Neural cell (in vitro differentiated cells): ENCODE data around the gene NDUFA11. TPM values are rescaled to one million over a fixed set of nuclear protein-coding genes. Genes with fewer than 3 reads are reported as not detected.

Experiments
- H2AFZ ChIP-seq: fragments of 200-600, 300-800 bp; sonication (generic), shearing (Covaris generic); 2 replicates; pipeline ENCODE4 v1.6.0; 2014; ENCODE audit warnings: low read depth, mild to moderate bottlenecking, antibody characterized with exemption, low read length, moderate library complexity
- H3F3A ChIP-seq: fragments of 200-600 bp; shearing (Covaris generic); 2 replicates; pipeline ENCODE4 v1.6.1; 2016; ENCODE audit warnings: mild to moderate bottlenecking, moderate library complexity, mixed read lengths, antibody characterized with exemption, low read length; ENCODE audit not compliant: insufficient read depth, poor library complexity, severe bottlenecking
- H3K27ac ChIP-seq: fragments of 200-600, 300-800 bp; sonication (generic), shearing (Covaris generic); 2 replicates; pipeline ENCODE4 v1.5.1; 2014; ENCODE audit warnings: mild to moderate bottlenecking, low read length, moderate library complexity
- H3K27me3 ChIP-seq: fragments of 300-800, 200-600 bp; sonication (generic), shearing (Covaris generic); 2 replicates; pipeline ENCODE4 v1.6.0; 2014; ENCODE audit warnings: mild to moderate bottlenecking, low read depth, low read length, moderate library complexity; ENCODE audit not compliant: insufficient read depth
- H3K36me3 ChIP-seq: fragments of 300-800, 200-600 bp; sonication (generic), shearing (Covaris generic); 2 replicates; pipeline ENCODE4 v1.5.1; 2014; ENCODE audit warnings: mild to moderate bottlenecking, antibody characterized with exemption, low read length, moderate library complexity; ENCODE audit not compliant: insufficient read depth
- H3K4me2 ChIP-seq: fragments of 300-800, 200-600 bp; sonication (generic), shearing (Covaris generic); 2 replicates; pipeline ENCODE4 v1.6.0; 2014; ENCODE audit warnings: mild to moderate bottlenecking, low read length
- H3K4me3 ChIP-seq: fragments of 300-800, 200-600 bp; sonication (generic), shearing (Covaris generic); 2 replicates; pipeline ENCODE4 v1.5.1; 2014; ENCODE audit warnings: mild to moderate bottlenecking, low read length, moderate library complexity
- H3K79me2 ChIP-seq: fragments of 200-600 bp; shearing (Covaris generic); replicated peaks from 2 replicates; pipeline ENCODE4 v1.6.0; 2014; ENCODE audit warnings: mild to moderate bottlenecking, low read length, moderate library complexity; ENCODE audit not compliant: insufficient read depth
- H3K9ac ChIP-seq: fragments of 300-800, 200-600 bp; sonication (generic), shearing (Covaris generic); 2 replicates; pipeline ENCODE4 v1.6.1; 2016; ENCODE audit warnings: mild to moderate bottlenecking, low read length, mixed read lengths
- H3K9me2 ChIP-seq: fragments of 200-600 bp; shearing (Covaris generic); 2 replicates; pipeline ENCODE4 v1.6.1; 2016; ENCODE audit warnings: mild to moderate bottlenecking, low read length, mixed read lengths; ENCODE audit not compliant: insufficient read depth
- H3K9me3 ChIP-seq: fragments of 200-600, 300-800 bp; sonication (generic), shearing (Covaris generic); 2 replicates; pipeline ENCODE4 v1.6.1; 2016; ENCODE audit warnings: mild to moderate bottlenecking, mixed run types, low read length, moderate library complexity, mixed read lengths
- H4K20me1 ChIP-seq: fragments of 200-600 bp; shearing (Covaris generic); 2 replicates; pipeline ENCODE4 v1.6.1; 2016; ENCODE audit warnings: mild to moderate bottlenecking, mixed run types; ENCODE audit not compliant: insufficient read depth
- CTCF ChIP-seq: fragments of 450-650 bp; IDR thresholded peaks from 2 replicates; pipeline ENCODE4 v1.5.1; 2014; ENCODE audit warnings: antibody characterized with exemption, mild to moderate bottlenecking, moderate library complexity; ENCODE audit not compliant: poor library complexity, severe bottlenecking
- EP300 ChIP-seq: fragments of 450-650 bp; conservative IDR thresholded peaks from 2 replicates; pipeline ENCODE4 v1.6.1; 2014; ENCODE audit warnings: antibody characterized with exemption, mild to moderate bottlenecking, moderate library complexity; ENCODE audit not compliant: poor library complexity, severe bottlenecking
- EZH2 ChIP-seq: fragments of 200-600, 300-800 bp; shearing (Covaris generic), sonication (generic); IDR thresholded peaks from 2 replicates; pipeline ENCODE4 v1.6.1; 2014; ENCODE audit warnings: antibody characterized with exemption, low read length, borderline replicate concordance, mild to moderate bottlenecking; ENCODE audit not compliant: insufficient read depth, poor library complexity, severe bottlenecking
- MXI1 ChIP-seq: fragments of 450-650 bp; conservative IDR thresholded peaks from 2 replicates; pipeline ENCODE4 v1.6.1; 2014; ENCODE audit warnings: antibody characterized with exemption, mild to moderate bottlenecking; ENCODE audit not compliant: poor library complexity, severe bottlenecking
- POLR2AphosphoS5 ChIP-seq: IDR thresholded peaks from 2 replicates; pipeline ENCODE4 v1.6.1; 2012
- RAD21 ChIP-seq: fragments of 450-650 bp; conservative IDR thresholded peaks from 2 replicates; pipeline ENCODE4 v1.6.1; 2014; ENCODE audit warnings: antibody characterized with exemption, mild to moderate bottlenecking, moderate library complexity
- REST ChIP-seq: IDR thresholded peaks from 2 replicates; pipeline ENCODE4 v1.6.1; 2012; ENCODE audit warnings: borderline replicate concordance
- SMC3 ChIP-seq: fragments of 450-650 bp; conservative IDR thresholded peaks from 2 replicates; pipeline ENCODE4 v1.6.1; 2014; ENCODE audit warnings: antibody characterized with exemption, mild to moderate bottlenecking, moderate library complexity; ENCODE audit not compliant: poor library complexity
- TAF1 ChIP-seq: IDR thresholded peaks from 2 replicates; pipeline ENCODE4 v1.6.1; 2012; ENCODE audit warnings: low read depth
- polyA plus RNA-seq: library from polyadenylated mRNA; depleted of rRNA; stranded (reverse); fragments of >200 nt; gene quantifications from 2 replicates; pipeline ENCODE4 v1.2.3, GENCODE V29; 2014

Gene NDUFA11
- polyA plus RNA-seq, 1 donor from 2014 or later: 594 TPM

- no peak for TF ChIP-seq SMC3
- no peak for TF ChIP-seq RAD21
- TF ChIP-seq MXI1: no peak
- TF ChIP-seq EP300: no peak
- no peak for TF ChIP-seq POLR2AphosphoS5
- TF ChIP-seq CTCF: no peak
- no peak for TF ChIP-seq EZH2
- no peak for TF ChIP-seq REST
- no peak for TF ChIP-seq TAF1
- Histone ChIP-seq H3K79me2 (no peaks in the 10 kb centered on the region), H2AFZ (no peak overlapping the region), H4K20me1 (no peaks in the 10 kb centered on the region), H3K9ac (no peak overlapping the region), H3K4me2 (no peak overlapping the region), H3K9me3 (no peaks in the 10 kb centered on the region), H3K36me3 (no peaks in the 10 kb centered on the region), H3K27me3 (no peaks in the 10 kb centered on the region), H3K4me3 (no peak overlapping the region), H3F3A (no peaks in the 10 kb centered on the region), H3K9me2 (no peaks in the 10 kb centered on the region), H3K27ac (no peak overlapping the region)
Observed at GRCh38 chr19:5925830-5926427, 22.3 kb upstream of the NDUFA11 start.

GRCh38 chr19:5923356-5923755 lies 19.8 kb upstream of the NDUFA11 start:
- Histone ChIP-seq H4K20me1 (no peaks in the 10 kb centered on the region), H3K9me3 (no peaks in the 10 kb centered on the region), H3K9ac (no peak overlapping the region), H3F3A (no peaks in the 10 kb centered on the region), H3K36me3 (no peaks in the 10 kb centered on the region), H2AFZ (no peak overlapping the region), H3K9me2 (no peaks in the 10 kb centered on the region), H3K27me3 (no peaks in the 10 kb centered on the region), H3K4me2 (no peak overlapping the region), H3K27ac (no peak overlapping the region), H3K4me3 (no peak overlapping the region), H3K79me2 (no peaks in the 10 kb centered on the region)
- TF ChIP-seq REST (no peak), CTCF (no peak), POLR2AphosphoS5 (no peak), RAD21 (no peak), SMC3 (no peak), MXI1 (no peak), TAF1 (no peak), EZH2 (no peak), EP300 (no peak)
